ENCODE measurements around the gene POLR2J.

The POLR2J gene

DNA sequence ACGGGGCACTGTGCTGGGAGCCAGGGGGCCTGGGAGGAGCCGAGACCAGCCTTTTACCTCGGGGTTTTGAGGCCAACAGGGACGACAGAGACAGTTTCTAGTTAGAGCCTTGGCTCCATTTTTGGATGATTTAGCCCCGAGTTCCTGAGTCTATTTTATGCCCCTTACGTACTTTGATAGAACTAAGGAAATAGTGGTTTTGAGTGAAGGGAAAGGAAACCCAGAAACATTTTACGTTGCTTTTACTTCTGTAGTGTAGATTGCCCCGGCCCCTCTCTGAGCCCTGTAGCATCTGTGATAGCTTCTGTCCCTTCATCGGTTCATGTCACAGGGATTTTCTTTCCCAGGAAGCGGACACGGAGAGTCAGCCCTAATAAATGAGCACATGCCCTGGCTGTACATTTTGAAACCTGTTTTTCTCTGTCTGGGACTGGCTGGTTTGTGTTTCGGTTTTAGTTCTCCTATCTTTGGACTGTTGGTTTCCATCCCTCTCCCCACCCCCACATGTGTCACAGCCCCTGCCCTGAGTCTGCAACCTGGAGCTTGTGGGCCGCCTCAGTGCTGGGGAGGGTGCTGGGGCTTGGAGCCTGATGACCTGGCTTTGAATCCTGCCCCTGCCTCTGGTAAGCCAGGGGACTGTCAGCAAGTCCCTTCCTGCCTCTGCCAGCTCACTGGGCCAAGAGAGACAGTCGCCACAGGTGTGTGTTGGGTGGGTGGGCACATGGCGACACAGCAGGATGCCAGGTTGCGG lies 52.3 kb downstream of the POLR2J start:
- intact Hi-C loops (cut with DNase I) = no loop called here
- peak in 3 of 42 donors; percentile 24 to 47 (median 35) for DNase-seq

DNA sequence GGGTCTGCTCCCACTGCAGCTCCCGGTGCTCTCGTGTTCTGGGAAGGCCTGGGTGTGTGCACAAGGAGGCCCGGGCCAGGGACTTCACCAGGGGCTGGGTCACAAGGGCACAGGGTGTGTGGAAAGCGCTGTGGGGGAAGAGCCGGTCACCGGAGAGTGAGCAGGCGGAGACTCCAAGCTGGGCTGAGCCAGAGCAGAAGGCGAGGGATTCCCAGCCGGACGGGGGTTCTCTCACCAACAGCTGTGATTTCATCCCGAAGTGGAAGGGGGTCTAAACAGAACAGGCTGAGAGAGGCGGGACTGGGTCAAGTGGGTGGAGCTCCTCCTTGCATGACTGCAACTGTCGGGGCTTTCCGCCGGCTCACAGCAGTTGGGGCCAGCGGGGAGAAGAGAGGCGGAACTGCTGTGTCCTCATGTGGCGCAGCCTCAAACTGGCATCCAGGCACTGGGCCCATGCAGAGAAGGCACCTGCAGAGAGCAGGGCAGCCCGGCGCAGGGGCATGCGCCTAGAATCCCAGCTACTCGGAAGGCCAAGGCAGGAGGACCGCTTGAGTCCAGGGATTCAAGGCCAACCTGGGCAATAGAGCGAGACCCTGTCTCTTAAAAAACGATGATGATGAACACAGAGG lies 53.0 kb downstream of the POLR2J start:
- intact Hi-C loops (cut with DNase I) = no loop called here
- DNase-seq = peak in 28 of 42 donors; percentile 7 to 65 (median 46)

DNA sequence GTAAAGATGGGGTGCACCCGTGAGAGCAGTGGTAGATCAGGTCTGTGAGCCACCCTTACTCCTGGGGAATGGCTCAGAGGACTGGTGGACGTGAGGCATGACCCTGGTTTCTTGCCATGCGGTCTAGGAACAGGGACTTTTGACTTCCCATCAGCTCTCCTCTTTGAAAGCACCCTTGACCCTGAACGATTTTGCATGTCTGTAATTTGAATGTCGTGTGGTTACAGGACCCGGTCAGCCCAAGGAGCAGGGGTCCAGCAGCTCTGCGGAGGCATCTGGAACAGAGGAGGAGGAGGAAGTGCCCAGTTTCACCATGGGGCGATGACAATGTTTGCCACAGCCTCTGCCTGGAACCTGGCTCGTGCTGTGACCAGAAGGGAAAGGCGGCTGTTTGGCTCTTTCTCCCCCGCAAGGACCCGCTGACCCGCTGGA lies 53.9 kb downstream of the POLR2J start:
- peak in 5 of 42 donors; percentile 22 to 49 (median 38) for DNase-seq
- intact Hi-C loops (cut with DNase I) = no loop called here

DNA sequence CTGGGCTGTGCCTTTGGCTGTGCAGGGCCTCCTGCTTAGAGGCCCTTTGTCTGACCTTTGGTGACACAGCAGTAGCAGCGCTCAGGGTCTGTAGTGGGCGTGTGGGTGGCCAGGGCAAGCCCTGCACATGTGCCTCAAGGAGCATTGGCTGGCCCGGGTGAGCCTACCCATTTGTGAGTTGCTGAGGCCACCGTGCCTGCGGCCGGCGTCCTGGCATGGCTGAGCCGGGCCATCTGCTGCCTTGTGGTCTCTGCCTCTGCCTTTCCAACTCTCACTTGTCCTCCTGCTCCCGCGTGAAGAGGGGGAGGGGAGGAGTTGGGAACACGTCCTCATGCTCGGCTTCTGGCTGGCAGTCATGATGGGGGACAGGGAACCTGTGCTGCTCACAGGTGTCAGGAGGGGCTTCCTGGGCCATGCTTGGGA lies 54.6 kb downstream of the POLR2J start:
- intact Hi-C loops (cut with DNase I) = no loop called here
- DNase-seq = no peak
